H1 (cell line): ENCODE measurements around the gene PRG2. TPM values are rescaled to one million over a fixed set of nuclear protein-coding genes. Genes with fewer than 3 reads are reported as not detected.

Source experiments
- CTCF ChIA-PET: fragments of 300-600 bp; sonication (Branson Sonifier 250); formaldehyde crosslinking; loops from one replicate; lab custom pipeline; 2021; ENCODE audit not compliant: partially characterized antibody; lab: Charles Lee
- POLR2A ChIA-PET: fragments of 300-600 bp; sonication (Branson Sonifier 250); formaldehyde crosslinking; loops from one replicate; lab custom pipeline; 2021; ENCODE audit warnings: inconsistent platforms; ENCODE audit not compliant: partially characterized antibody; lab: Charles Lee
- DNase-seq, 2 experiments: peaks; one replicate each; pipeline versions ENCODE4 v3.0.0 to v3.0.0-alpha.2; 2010 to 2022; ENCODE audit warnings: low spot score in 2 of 2, low read depth in 1 of 2, mixed read lengths in 1 of 2
- FAIRE-seq: peaks from 2 replicates; lab custom pipeline; 2011; peaks lifted over from hg19 to GRCh38; lab: Jason Lieb, UNC
- H2AFZ ChIP-seq: 2 replicates; pipeline ENCODE4 v1.8.1; 2012; ENCODE audit warnings: low read length, inconsistent platforms
- H2AK5ac ChIP-seq: 2 replicates; pipeline ENCODE4 v1.6.1; 2013; ENCODE audit warnings: low read depth, low read length
- H2BK120ac ChIP-seq: replicated peaks from 2 replicates; pipeline ENCODE3; 2013; ENCODE audit warnings: low read depth, low read length, inconsistent platforms
- H2BK12ac ChIP-seq: 2 replicates; pipeline ENCODE4 v1.6.1; 2013; ENCODE audit warnings: low read depth, low read length
- H2BK15ac ChIP-seq: 2 replicates; pipeline ENCODE4 v1.6.1; 2013; ENCODE audit warnings: low read length
- H2BK20ac ChIP-seq: 2 replicates; pipeline ENCODE4 v1.6.1; 2013; ENCODE audit warnings: low read length
- H2BK5ac ChIP-seq: 2 replicates; pipeline ENCODE4 v1.6.1; 2013; ENCODE audit warnings: low read depth, low read length
- H3K14ac ChIP-seq: 2 replicates; pipeline ENCODE4 v1.6.1; 2013; ENCODE audit warnings: inconsistent platforms; ENCODE audit not compliant: insufficient read length
- H3K18ac ChIP-seq: 2 replicates; pipeline ENCODE4 v1.6.1; 2013; ENCODE audit warnings: low read length; ENCODE audit errors: extremely low read depth
- H3K23ac ChIP-seq: 2 replicates; pipeline ENCODE4 v1.6.1; 2013; ENCODE audit warnings: inconsistent platforms; ENCODE audit not compliant: insufficient read length
- H3K23me2 ChIP-seq: 2 replicates; pipeline ENCODE4 v1.6.1; 2013; ENCODE audit warnings: low read depth, low read length
- H3K27ac ChIP-seq: 2 replicates; pipeline ENCODE4 v1.6.1; 2011; ENCODE audit warnings: low read depth, low read length, inconsistent platforms
- H3K27me3 ChIP-seq, 4 experiments: replicated peaks in 1 of 4; 1 replicate in 1 of 4; 2 replicates in 3 of 4; pipeline versions ENCODE4 v1.6.1 to v1.8.1; 2011 to 2013; ENCODE audit warnings: low read length in 3 of 4, mild to moderate bottlenecking in 3 of 4, inconsistent platforms in 2 of 4, mixed read lengths in 2 of 4, moderate library complexity in 1 of 4; ENCODE audit not compliant: control insufficient read depth in 3 of 4, insufficient read depth in 3 of 4; ENCODE audit errors: extremely low read depth in 1 of 4
- H3K36me3 ChIP-seq, 4 experiments: 2 replicates each; pipeline versions ENCODE4 v1.6.1 to v1.8.1; 2011 to 2013; ENCODE audit warnings: mild to moderate bottlenecking in 4 of 4, low read length in 3 of 4, moderate library complexity in 2 of 4, control low read depth in 1 of 4, inconsistent platforms in 1 of 4; ENCODE audit not compliant: insufficient read depth in 4 of 4, control insufficient read depth in 2 of 4
- H3K4ac ChIP-seq: replicated peaks from 2 replicates; pipeline ENCODE3; 2013; ENCODE audit warnings: low read length, low read depth, mixed read lengths, inconsistent platforms; ENCODE audit not compliant: insufficient read length
- H3K4me1 ChIP-seq, 4 experiments: replicated peaks in 1 of 4; 1 replicate in 1 of 4; 2 replicates in 3 of 4; pipeline versions ENCODE4 v1.6.1 to v1.8.1; 2011 to 2013; ENCODE audit warnings: low read length in 3 of 4, inconsistent platforms in 2 of 4, mixed read lengths in 1 of 4; ENCODE audit not compliant: insufficient read depth in 4 of 4, control insufficient read depth in 3 of 4
- H3K4me2 ChIP-seq, 2 experiments: 2 replicates each; pipeline versions ENCODE4 v1.6.1 to v1.8.1; 2011 to 2013; ENCODE audit warnings: low read depth in 2 of 2, low read length in 2 of 2, control low read depth in 1 of 2, inconsistent platforms in 1 of 2, mild to moderate bottlenecking in 1 of 2; ENCODE audit not compliant: insufficient read depth in 1 of 2
- H3K4me3 ChIP-seq, 4 experiments: fragments of 200-600, 300-600 bp in 1 of 4; sonication (generic), shearing (Covaris generic), sonication (Bioruptor Twin) in 1 of 4; 2 replicates each; pipeline versions ENCODE4 v1.5.1 to v1.8.1; 2011 to 2016; ENCODE audit warnings: low read length in 4 of 4, low read depth in 3 of 4, control low read depth in 2 of 4, inconsistent platforms in 2 of 4, mild to moderate bottlenecking in 2 of 4, mixed read lengths in 1 of 4, moderate library complexity in 1 of 4; ENCODE audit not compliant: insufficient read depth in 2 of 4; ENCODE audit errors: extremely low read depth in 1 of 4
- H3K56ac ChIP-seq: replicated peaks from 2 replicates; pipeline ENCODE3; 2013; ENCODE audit warnings: low read depth, mild to moderate bottlenecking, mixed read lengths, low read length, inconsistent platforms; ENCODE audit not compliant: insufficient read length
- H3K79me1 ChIP-seq: 2 replicates; pipeline ENCODE4 v1.6.1; 2013; ENCODE audit warnings: low read depth, low read length, control low read depth
- H3K79me2 ChIP-seq, 2 experiments: 2 replicates each; pipeline versions ENCODE4 v1.6.1 to v1.8.1; 2012 to 2013; ENCODE audit warnings: low read length in 2 of 2, mild to moderate bottlenecking in 2 of 2, inconsistent platforms in 1 of 2; ENCODE audit not compliant: insufficient read depth in 2 of 2, control insufficient read depth in 1 of 2
- H3K9ac ChIP-seq, 4 experiments: replicated peaks in 1 of 4; 1 replicate in 1 of 4; 2 replicates in 3 of 4; pipeline versions ENCODE4 v1.6.1 to v1.8.1; 2011 to 2013; ENCODE audit warnings: low read depth in 3 of 4, low read length in 3 of 4, control low read depth in 2 of 4, mild to moderate bottlenecking in 2 of 4, moderate library complexity in 2 of 4, inconsistent platforms in 1 of 4; ENCODE audit errors: extremely low read depth in 1 of 4
- H3K9me3 ChIP-seq, 2 experiments: 2 replicates each; pipeline versions ENCODE4 v1.6.1 to v1.8.1; 2012 to 2013; ENCODE audit warnings: mild to moderate bottlenecking in 2 of 2, moderate library complexity in 2 of 2, control low read depth in 1 of 2, inconsistent platforms in 1 of 2, low read depth in 1 of 2, low read length in 1 of 2, mixed read lengths in 1 of 2; ENCODE audit not compliant: insufficient read depth in 2 of 2
- H4K20me1 ChIP-seq, 2 experiments: replicated peaks in 1 of 2; 2 replicates each; pipeline versions ENCODE3 to v1.8.1; 2011 to 2013; ENCODE audit warnings: inconsistent platforms in 2 of 2, low read length in 2 of 2, mild to moderate bottlenecking in 1 of 2; ENCODE audit not compliant: insufficient read depth in 2 of 2, control insufficient read depth in 1 of 2
- H4K5ac ChIP-seq: 2 replicates; pipeline ENCODE4 v1.6.1; 2013; ENCODE audit warnings: low read length, low read depth, mixed read lengths, inconsistent platforms; ENCODE audit not compliant: insufficient read length
- H4K8ac ChIP-seq: 2 replicates; pipeline ENCODE4 v1.8.0; 2013; ENCODE audit warnings: mild to moderate bottlenecking, moderate library complexity, low read length, inconsistent platforms; ENCODE audit not compliant: insufficient read depth; ENCODE audit errors: extremely low read depth
- H4K91ac ChIP-seq: replicated peaks from 2 replicates; pipeline ENCODE3; 2013; ENCODE audit warnings: low read length, mixed read lengths, inconsistent platforms; ENCODE audit not compliant: insufficient read length
- ASH2L ChIP-seq: fragments of 200-600, 300-600 bp; sonication (generic); IDR thresholded peaks from one replicate; pipeline ENCODE4 v1.7.1; 2017; ENCODE audit warnings: low read length
- BCL11A ChIP-seq, 2 experiments: IDR thresholded peaks; one replicate each; pipeline ENCODE4 v1.6.1; 2011; ENCODE audit warnings: low read depth in 2 of 2, low read length in 2 of 2, mild to moderate bottlenecking in 2 of 2
- CBX5 ChIP-seq: fragments of 300-800, 300-1000 bp; sonication (generic); IDR thresholded peaks from 2 replicates; pipeline ENCODE4 v1.7.1; 2016; ENCODE audit warnings: antibody characterized with exemption, low read length, low read depth
- CREB1 ChIP-seq: IDR thresholded peaks from 2 replicates; pipeline ENCODE4 v1.6.1; 2012; ENCODE audit warnings: inconsistent platforms
- EGR1 ChIP-seq: IDR thresholded peaks from 2 replicates; pipeline ENCODE4 v1.6.1; 2011; ENCODE audit warnings: low read depth, low read length, borderline replicate concordance
- GABPA ChIP-seq: IDR thresholded peaks from 2 replicates; pipeline ENCODE4 v1.6.1; 2011; ENCODE audit warnings: mild to moderate bottlenecking, low read length, moderate library complexity, borderline replicate concordance; ENCODE audit not compliant: insufficient read depth
- RAD21 ChIP-seq, 2 experiments: IDR thresholded peaks in 1 of 2; conservative IDR thresholded peaks in 1 of 2; 2 replicates each; pipeline ENCODE4 v1.6.1; 2011; ENCODE audit warnings: low read depth in 2 of 2, low read length in 2 of 2, improper control_type of control experiment in 1 of 2, inconsistent platforms in 1 of 2, mild to moderate bottlenecking in 1 of 2, moderate library complexity in 1 of 2
- SIN3A ChIP-seq, 2 experiments: IDR thresholded peaks in 1 of 2; conservative IDR thresholded peaks in 1 of 2; 2 replicates each; pipeline ENCODE4 v1.6.1; 2011 to 2012; ENCODE audit warnings: low read length in 2 of 2, improper control_type of control experiment in 1 of 2, low read depth in 1 of 2, mild to moderate bottlenecking in 1 of 2
- TAF7 ChIP-seq: optimal IDR thresholded peaks from 2 replicates; pipeline ENCODE3; 2011; ENCODE audit warnings: low read depth, mild to moderate bottlenecking, inconsistent platforms, low read length, moderate library complexity, borderline replicate concordance
- USF2 ChIP-seq: IDR thresholded peaks from 2 replicates; pipeline ENCODE4 v1.6.1; 2011; ENCODE audit warnings: low read length, improper control_type of control experiment
- WGBS, 2 experiments: shearing (Covaris generic) in 1 of 2; methylation state at CpG; one replicate each; pipeline versions ENCODE4 v1.1.6 to v1.1.7; 2013 to 2015; ENCODE audit warnings: low lambda C conversion rate in 2 of 2, mixed read lengths in 2 of 2, inconsistent platforms in 1 of 2, low coverage in 1 of 2, missing lambda C conversion rate in 1 of 2; ENCODE audit not compliant: insufficient replicate concordance in 2 of 2, insufficient coverage in 1 of 2, insufficient read length in 1 of 2; ENCODE audit errors: extremely low coverage in 1 of 2, missing lambda C conversion rate in 1 of 2; 5-methylcytosine and 5-hydroxymethylcytosine counted together
- polyA plus RNA-seq, 7 experiments: library from polyadenylated mRNA; depleted of rRNA in 3 of 7; stranded (reverse) in 5 of 7; unstranded in 2 of 7; fragments of >200 nt in 5 of 7; fragments of 200-250 nt in 2 of 7; gene quantifications; 1 replicate in 5 of 7; 2 replicates in 1 of 7; 4 replicates in 1 of 7; pipeline versions ENCODE4 v1.2.1 to v1.2.3, GENCODE V29; 2011 to 2013; ENCODE audit warnings: missing spikeins in 2 of 7, mixed read lengths in 2 of 7
- total RNA-seq: library from RNA; stranded (reverse); fragmentation: NEBNext Ultra II Directional; extraction: Animal tissue kit (Norgen Biotek cat#: 25700); gene quantifications from 2 replicates; pipeline ENCODE4 v1.2.1, GENCODE V29; 2021

PRG2 gene
- total and polyA plus RNA-seq, 2 of the 8 experiments (the other 6 are each of a cell fraction or from before 2014, with no cell fraction given), result 0.32 TPM; not detected in 1

GRCh38 chr11:57397394-57397990 is 7.0 kb upstream of the PRG2 start:
- Histone ChIP-seq H3K14ac (no peak overlapping the region), H3K18ac (no peak overlapping the region), H3K27me3 (no peaks in the 10 kb centered on the region; a peak in 2 of 7 replicates), H3K36me3 (no peaks in the 10 kb centered on the region), H2BK12ac (no peak overlapping the region), H3K4ac (no peak overlapping the region), H3K4me1 (no peaks in the 10 kb centered on the region), H2BK20ac (no peak overlapping the region), H3K4me2 (no peak overlapping the region), H3K23ac (no peak overlapping the region), H4K5ac (no peak overlapping the region), H3K56ac (no peak overlapping the region), H4K91ac (no peak overlapping the region), H3K9me3 (no peaks in the 10 kb centered on the region), H4K20me1 (no peaks in the 10 kb centered on the region), H3K9ac (no peak overlapping the region), H2BK15ac (no peak overlapping the region), H3K23me2 (no peaks in the 10 kb centered on the region), H3K79me1 (no peaks in the 10 kb centered on the region), H3K79me2 (no peaks in the 10 kb centered on the region), H2BK5ac (no peak overlapping the region), H3K27ac (no peak overlapping the region), H4K8ac (no peak overlapping the region), H2BK120ac (no peak overlapping the region), H2AFZ (no peak overlapping the region), H2AK5ac (no peak overlapping the region), H3K4me3 (no peak overlapping the region)
- CTCF ChIA-PET, result interaction anchor here (1.4 kb wide), 2 partner anchors 18 to 30 kb away, joined by 3 to 4 read pairs; no protein-coding TSS in a partner anchor
- DNase-seq, result no peak
- TF ChIP-seq EGR1 (no peak), USF2 (no peak), CREB1 (no peak), SIN3A (conservative IDR thresholded peaks at IDR 0.05 in 1 of 2, IDR thresholded peaks at IDR 0.05 in 1 of 2; ENCODE audit: low read depth in 1 of 2, low read length in 2 of 2) (no peak), ASH2L (no peak), TAF7 (no peak), BCL11A (IDR thresholded peaks at IDR 0.05; ENCODE audit: low read depth in 2 of 2, low read length in 2 of 2) (no peak), CBX5 (no peak), GABPA (no peak), RAD21 (IDR thresholded peaks at IDR 0.05 in 1 of 2, conservative IDR thresholded peaks at IDR 0.05 in 1 of 2; ENCODE audit: low read depth in 2 of 2, low read length in 2 of 2) (no peak)
- POLR2A ChIA-PET, result no interaction called here
- FAIRE-seq, result no peak
- 87% methylated on average over 4 of the region's 4 CpGs; no CpG with 5 or more reads in 1 of the 2 experiments for WGBS, 2 experiments
